Measurements from ENCODE around the gene DLEC1. TPM values are rescaled to one million over a fixed set of nuclear protein-coding genes. Genes with fewer than 3 reads are reported as not detected.
A peak's percentile ranks its signal among the peaks of the same experiment; 100 is the strongest.

Gene DLEC1
- total and polyA plus RNA-seq, 2 experiments from 2014 or later: 0.15 TPM; not detected in 1

GRCh38 chr3:38036286-38036685 lies 2.7 kb upstream of the DLEC1 start:
- H3F3A ChIP-seq (ENCODE audit: insufficient read depth): peaks cover 11% of the 10 kb centered on the region; the same call in 1 of the 2 replicates
- 74 to 78% methylated on average over 5 of the region's 5 CpGs for WGBS, 2 experiments (ENCODE audit: low coverage in 1 of 2, low lambda C conversion rate in 2 of 2, missing lambda C conversion rate in 2 of 2)
- H3K4me1 ChIP-seq (ENCODE audit: insufficient read depth): peaks cover 7% of the 10 kb centered on the region
- H3K36me3 ChIP-seq (ENCODE audit: low read depth): no peaks in the 10 kb centered on the region
- in situ Hi-C loops (cut with MboI): no loop called here
- no peak for TF ChIP-seq EZH2phosphoT487 (IDR thresholded peaks at IDR 0.05; ENCODE audit: insufficient read depth, low read depth)
- TF ChIP-seq EZH2 (IDR thresholded peaks at IDR 0.05; ENCODE audit: insufficient read depth, poor library complexity, severe bottlenecking): no peak
- no peak overlapping the region for H3K4me3 ChIP-seq
- DNase-seq: no peak
- no peak overlapping the region for H3K27ac ChIP-seq
- no peak overlapping the region for H3K4me2 ChIP-seq (ENCODE audit: unreplicated experiment)
- H4K20me1 ChIP-seq (ENCODE audit: insufficient read depth): no peaks in the 10 kb centered on the region
- H3K9me3 ChIP-seq (ENCODE audit: low read depth): no peaks in the 10 kb centered on the region
- H3K9ac ChIP-seq: no peak overlapping the region
- H3K9me2 ChIP-seq (ENCODE audit: insufficient read depth): no peaks in the 10 kb centered on the region
- H3K79me2 ChIP-seq (ENCODE audit: insufficient read depth): no peaks in the 10 kb centered on the region
- H3K27me3 ChIP-seq (replicated peaks; ENCODE audit: insufficient read depth): no peaks in the 10 kb centered on the region; the same call in 1 of the 2 replicates
- H2AFZ ChIP-seq: no peak overlapping the region

GRCh38 chr3:38036906-38037305 lies 2.1 kb upstream of the DLEC1 start:
- H3K9me2 ChIP-seq (ENCODE audit: insufficient read depth): no peaks in the 10 kb centered on the region
- no peaks in the 10 kb centered on the region for H4K20me1 ChIP-seq (ENCODE audit: insufficient read depth)
- no peak overlapping the region for H3K4me3 ChIP-seq
- no peaks in the 10 kb centered on the region; the same call in 1 of the 2 replicates for H3K27me3 ChIP-seq (replicated peaks; ENCODE audit: insufficient read depth)
- H2AFZ ChIP-seq: no peak overlapping the region
- no peak overlapping the region for H3K9ac ChIP-seq
- TF ChIP-seq EZH2phosphoT487 (IDR thresholded peaks at IDR 0.05; ENCODE audit: insufficient read depth, low read depth) (no peak), EZH2 (IDR thresholded peaks at IDR 0.05; ENCODE audit: insufficient read depth, poor library complexity, severe bottlenecking) (no peak)
- H3K27ac ChIP-seq: no peak overlapping the region
- WGBS, 2 experiments (ENCODE audit: low coverage in 1 of 2, low lambda C conversion rate in 2 of 2, missing lambda C conversion rate in 2 of 2): 56 to 72% methylated on average over 3 of the region's 3 CpGs
- no peak overlapping the region for H3K4me2 ChIP-seq (ENCODE audit: unreplicated experiment)
- in situ Hi-C loops (cut with MboI): no loop called here
- no peaks in the 10 kb centered on the region for H3K79me2 ChIP-seq (ENCODE audit: insufficient read depth)
- H3K9me3 ChIP-seq (ENCODE audit: low read depth): no peaks in the 10 kb centered on the region
- H3K36me3 ChIP-seq (ENCODE audit: low read depth): no peaks in the 10 kb centered on the region
- peaks cover 8% of the 10 kb centered on the region; the same call in 1 of the 2 replicates for H3F3A ChIP-seq (ENCODE audit: insufficient read depth)
- peaks cover 1% of the 10 kb centered on the region for H3K4me1 ChIP-seq (ENCODE audit: insufficient read depth)
- DNase-seq: no peak

GRCh38 chr3:38038447-38038911 lies 529 bp upstream of the DLEC1 start:
- no peak overlapping the region for H2AFZ ChIP-seq
- H3K27ac ChIP-seq: no peak overlapping the region
- in situ Hi-C loops (cut with MboI): no loop called here
- no peak overlapping the region for H3K9ac ChIP-seq
- no peaks in the 10 kb centered on the region for H3K9me2 ChIP-seq (ENCODE audit: insufficient read depth)
- 80 to 87% methylated on average over 5 of the region's 5 CpGs for WGBS, 2 experiments (ENCODE audit: low coverage in 1 of 2, low lambda C conversion rate in 2 of 2, missing lambda C conversion rate in 2 of 2)
- no peaks in the 10 kb centered on the region for H3K79me2 ChIP-seq (ENCODE audit: insufficient read depth)
- H3K9me3 ChIP-seq (ENCODE audit: low read depth): no peaks in the 10 kb centered on the region
- H3K36me3 ChIP-seq (ENCODE audit: low read depth): no peaks in the 10 kb centered on the region
- no peak overlapping the region for H3K4me2 ChIP-seq (ENCODE audit: unreplicated experiment)
- TF ChIP-seq EZH2 (IDR thresholded peaks at IDR 0.05; ENCODE audit: insufficient read depth, poor library complexity, severe bottlenecking) (no peak), EZH2phosphoT487 (IDR thresholded peaks at IDR 0.05; ENCODE audit: insufficient read depth, low read depth) (no peak)
- H3K27me3 ChIP-seq (replicated peaks; ENCODE audit: insufficient read depth): no peaks in the 10 kb centered on the region; the same call in 1 of the 2 replicates
- no peak overlapping the region for H3K4me3 ChIP-seq
- no peaks in the 10 kb centered on the region for H3K4me1 ChIP-seq (ENCODE audit: insufficient read depth)
- H3F3A ChIP-seq (ENCODE audit: insufficient read depth): peaks cover 8% of the 10 kb centered on the region; the same call in 1 of the 2 replicates
- H4K20me1 ChIP-seq (ENCODE audit: insufficient read depth): no peaks in the 10 kb centered on the region
- no peak for DNase-seq

GRCh38 chr3:38039899-38040261 lies 872 bp downstream of the DLEC1 start:
- 50 to 60% methylated on average over 11 of the region's 11 CpGs for WGBS, 2 experiments (ENCODE audit: low coverage in 1 of 2, low lambda C conversion rate in 2 of 2, missing lambda C conversion rate in 2 of 2)
- H4K20me1 ChIP-seq (ENCODE audit: insufficient read depth): no peaks in the 10 kb centered on the region
- H3K36me3 ChIP-seq (ENCODE audit: low read depth): no peaks in the 10 kb centered on the region
- in situ Hi-C loops (cut with MboI): no loop called here
- H3K4me1 ChIP-seq (ENCODE audit: insufficient read depth): no peaks in the 10 kb centered on the region
- no peaks in the 10 kb centered on the region; the same call in 1 of the 2 replicates for H3K27me3 ChIP-seq (replicated peaks; ENCODE audit: insufficient read depth)
- peaks cover 8% of the 10 kb centered on the region; the same call in 1 of the 2 replicates for H3F3A ChIP-seq (ENCODE audit: insufficient read depth)
- peak; percentile 33 for DNase-seq
- TF ChIP-seq EZH2 (IDR thresholded peaks at IDR 0.05; ENCODE audit: insufficient read depth, poor library complexity, severe bottlenecking) (no peak), EZH2phosphoT487 (IDR thresholded peaks at IDR 0.05; ENCODE audit: insufficient read depth, low read depth) (no peak)
- H3K9me2 ChIP-seq (ENCODE audit: insufficient read depth): no peaks in the 10 kb centered on the region
- no peak overlapping the region for H2AFZ ChIP-seq
- H3K9ac ChIP-seq: no peak overlapping the region
- no peaks in the 10 kb centered on the region for H3K9me3 ChIP-seq (ENCODE audit: low read depth)
- no peaks in the 10 kb centered on the region for H3K79me2 ChIP-seq (ENCODE audit: insufficient read depth)
- no peak overlapping the region for H3K4me3 ChIP-seq
- H3K4me2 ChIP-seq (ENCODE audit: unreplicated experiment): no peak overlapping the region
- no peak overlapping the region for H3K27ac ChIP-seq
